Natural killer cell (primary cell): ENCODE data around the gene RSBN1L. TPM values are rescaled to one million over a fixed set of nuclear protein-coding genes. Genes with fewer than 3 reads are reported as not detected.

Source experiments
- ATAC-seq, 3 donors: fragments of 150-1000 bp in 2 of 3; fragments of 200-7000 bp in 1 of 3; cut with Tn5 transposase; 1 replicate in 1 of 3; 2 replicates in 2 of 3; pipeline ENCODE4 v1.10.0; 2021; ENCODE audit warnings: mild to moderate bottlenecking in 2 of 3, moderate library complexity in 2 of 3
- DNase-seq, 2 donors: peaks; one replicate each; pipeline versions ENCODE4 v3.0.0 to v3.0.0-alpha.2; 2013 to 2021; ENCODE audit warnings: mixed read lengths in 1 of 2
- H3K27ac ChIP-seq: one replicate; pipeline ENCODE4 v1.5.1; 2013; ENCODE audit warnings: mild to moderate bottlenecking, low read length
- H3K27me3 ChIP-seq: one replicate; pipeline ENCODE4 v1.6.1; 2013; ENCODE audit warnings: low read length; ENCODE audit not compliant: control insufficient read depth, insufficient read depth
- H3K36me3 ChIP-seq: one replicate; pipeline ENCODE4 v1.6.1; 2013; ENCODE audit warnings: low read length; ENCODE audit not compliant: control insufficient read depth, insufficient read depth
- H3K4me1 ChIP-seq: one replicate; pipeline ENCODE4 v1.6.1; 2013; ENCODE audit warnings: low read length; ENCODE audit not compliant: control insufficient read depth, insufficient read depth
- H3K4me3 ChIP-seq: one replicate; pipeline ENCODE4 v1.5.1; 2013; ENCODE audit warnings: low read length
- H3K9me3 ChIP-seq: one replicate; pipeline ENCODE4 v1.6.1; 2013; ENCODE audit warnings: low read length; ENCODE audit not compliant: control insufficient read depth, insufficient read depth
- H3K27ac Mint-ChIP-seq, 2 donors: one replicate each; pipeline ENCODE4 v1.8.0; 2022; ENCODE audit warnings: mild to moderate bottlenecking in 2 of 2, mixed read lengths in 2 of 2, moderate library complexity in 1 of 2
- H3K27me3 Mint-ChIP-seq, 2 donors: one replicate each; pipeline ENCODE4 v1.8.0; 2022; ENCODE audit warnings: low read depth in 2 of 2, mixed read lengths in 2 of 2
- H3K36me3 Mint-ChIP-seq: one replicate; pipeline ENCODE4 v1.8.0; 2022; ENCODE audit warnings: mixed read lengths
- H3K4me1 Mint-ChIP-seq, 2 donors: one replicate each; pipeline ENCODE4 v1.8.0; 2022; ENCODE audit warnings: mixed read lengths in 2 of 2
- H3K4me3 Mint-ChIP-seq: one replicate; pipeline ENCODE4 v1.8.0; 2022; ENCODE audit warnings: mild to moderate bottlenecking, moderate library complexity, mixed read lengths
- H3K9me3 Mint-ChIP-seq, 2 donors: one replicate each; pipeline ENCODE4 v1.8.0; 2022; ENCODE audit warnings: mixed read lengths in 2 of 2
- WGBS: methylation state at CpG from one replicate; pipeline ENCODE4 v1.1.7; 2013; ENCODE audit warnings: missing lambda C conversion rate; ENCODE audit not compliant: insufficient coverage; 5-methylcytosine and 5-hydroxymethylcytosine counted together
- intact Hi-C: fragments of 100-400 bp; cut with micrococcal nuclease; formaldehyde crosslinking; loops from one replicate; pipeline ENCODE4 v1.14.2; 2022
- total RNA-seq, 4 donors: library from RNA; stranded (reverse); fragments of 120-200 nt in 1 of 4; gene quantifications; one replicate each; pipeline versions ENCODE4 v1.2.3 to v1.2.4, GENCODE V29; 2013 to 2022
- TF ChIP-seq, protein P1 (sequence below): fragments of 200-600 bp; IDR thresholded peaks from one replicate; pipeline ENCODE4 v1.8.0; 2022; ENCODE audit warnings: antibody characterized with exemption

The RSBN1L gene
- total RNA-seq, 3 donors from 2014 or later (not counting 1 experiment from before 2014, with no cell fraction given), result 23.9 to 34.4 (median 33.4) TPM

- peaks cover 62 to 67% of the 10 kb centered on the region in 2 donors for H3K4me1 Mint-ChIP-seq
These were observed 1.9 kb downstream of the RSBN1L start for GRCh38 chr7:77698042-77698625.

GRCh38 chr7:77699056-77699455, 2.8 kb downstream of the RSBN1L start:
- DNase-seq, result no peak
- peak overlapping the region; percentile 96 to 97 for H3K27ac Mint-ChIP-seq
- H3K4me3 Mint-ChIP-seq, result peak overlapping the region; percentile 99
- Histone ChIP-seq H3K9me3 (no peaks in the 10 kb centered on the region), H3K36me3 (no peaks in the 10 kb centered on the region), H3K27ac (peak overlapping the region; percentile 14), H3K4me3 (no peak overlapping the region), H3K27me3 (no peaks in the 10 kb centered on the region), H3K4me1 (peaks cover 17% of the 10 kb centered on the region)
- no peaks in the 10 kb centered on the region for H3K36me3 Mint-ChIP-seq
- intact Hi-C loops, result loop anchor here (5.0 kb wide), 2 partner anchors 33 to 58 kb away; no protein-coding TSS in a partner anchor
- no peaks in the 10 kb centered on the region for H3K27me3 Mint-ChIP-seq
- H3K9me3 Mint-ChIP-seq, result no peaks in the 10 kb centered on the region
- TF ChIP-seq, protein P1, sequence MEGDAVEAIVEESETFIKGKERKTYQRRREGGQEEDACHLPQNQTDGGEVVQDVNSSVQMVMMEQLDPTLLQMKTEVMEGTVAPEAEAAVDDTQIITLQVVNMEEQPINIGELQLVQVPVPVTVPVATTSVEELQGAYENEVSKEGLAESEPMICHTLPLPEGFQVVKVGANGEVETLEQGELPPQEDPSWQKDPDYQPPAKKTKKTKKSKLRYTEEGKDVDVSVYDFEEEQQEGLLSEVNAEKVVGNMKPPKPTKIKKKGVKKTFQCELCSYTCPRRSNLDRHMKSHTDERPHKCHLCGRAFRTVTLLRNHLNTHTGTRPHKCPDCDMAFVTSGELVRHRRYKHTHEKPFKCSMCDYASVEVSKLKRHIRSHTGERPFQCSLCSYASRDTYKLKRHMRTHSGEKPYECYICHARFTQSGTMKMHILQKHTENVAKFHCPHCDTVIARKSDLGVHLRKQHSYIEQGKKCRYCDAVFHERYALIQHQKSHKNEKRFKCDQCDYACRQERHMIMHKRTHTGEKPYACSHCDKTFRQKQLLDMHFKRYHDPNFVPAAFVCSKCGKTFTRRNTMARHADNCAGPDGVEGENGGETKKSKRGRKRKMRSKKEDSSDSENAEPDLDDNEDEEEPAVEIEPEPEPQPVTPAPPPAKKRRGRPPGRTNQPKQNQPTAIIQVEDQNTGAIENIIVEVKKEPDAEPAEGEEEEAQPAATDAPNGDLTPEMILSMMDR, result no peak
- peaks cover 61 to 63% of the 10 kb centered on the region in 2 donors for H3K4me1 Mint-ChIP-seq
- 80% methylated on average over 1 of the region's 2 CpGs for WGBS
- ATAC-seq, result no peak

More at GRCh38 chr7:77698042-77698625, 1.9 kb downstream of the RSBN1L start:
- intact Hi-C loops, result loop anchor here (5.0 kb wide), 2 partner anchors 34 to 59 kb away; no protein-coding TSS in a partner anchor
- ATAC-seq (no peak), DNase-seq (no peak)
- Histone ChIP-seq H3K4me3 (peak overlapping the region; percentile 84), H3K27me3 (no peaks in the 10 kb centered on the region), H3K4me1 (peaks cover 15% of the 10 kb centered on the region), H3K27ac (peak overlapping the region; percentile 20), H3K9me3 (no peaks in the 10 kb centered on the region), H3K36me3 (no peaks in the 10 kb centered on the region)
- H3K4me3 Mint-ChIP-seq, result peak overlapping the region; percentile 99
- peak overlapping the region; percentile 96 to 97 for H3K27ac Mint-ChIP-seq
- TF ChIP-seq, protein P1, result no peak
- no peaks in the 10 kb centered on the region for H3K27me3 Mint-ChIP-seq
- no peaks in the 10 kb centered on the region for H3K9me3 Mint-ChIP-seq
- H3K36me3 Mint-ChIP-seq, result no peaks in the 10 kb centered on the region

DNA sequence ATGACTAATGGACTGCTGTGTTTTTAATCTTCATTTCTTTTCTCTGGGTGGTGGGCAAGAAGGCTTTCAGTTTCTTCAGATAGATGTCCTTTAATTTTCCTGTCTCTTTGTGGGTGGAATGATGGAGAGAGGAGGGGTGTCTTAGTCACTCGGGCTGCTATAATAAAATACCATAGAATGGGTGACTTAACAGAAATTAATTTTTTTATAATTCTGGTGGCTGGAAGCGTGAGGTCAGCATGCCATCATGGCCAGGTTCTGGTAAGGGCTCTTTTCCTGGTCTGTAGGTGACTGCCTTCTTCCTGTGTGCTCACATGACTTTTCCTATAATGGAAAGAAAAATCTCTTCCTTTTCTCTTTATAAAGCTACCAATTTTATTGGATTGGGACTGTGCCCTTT, 6.3 kb downstream of the RSBN1L start:
- TF ChIP-seq, protein P1, result no peak
- ATAC-seq, result no peak
- Histone ChIP-seq H3K27me3 (no peaks in the 10 kb centered on the region), H3K27ac (no peak overlapping the region), H3K4me3 (no peak overlapping the region), H3K4me1 (peaks cover 6% of the 10 kb centered on the region), H3K9me3 (no peaks in the 10 kb centered on the region), H3K36me3 (peaks cover 4% of the 10 kb centered on the region)
- H3K9me3 Mint-ChIP-seq, result no peaks in the 10 kb centered on the region
- WGBS, result 57% methylated on average over 2 of the region's 2 CpGs
- peaks cover 53% of the 10 kb centered on the region in 2 donors for H3K4me1 Mint-ChIP-seq
- H3K4me3 Mint-ChIP-seq, result peak overlapping the region; percentile 4
- H3K36me3 Mint-ChIP-seq, result no peaks in the 10 kb centered on the region
- intact Hi-C loops, result no loop called here
- DNase-seq, result no peak
- peak overlapping the region; percentile 12 to 57 for H3K27ac Mint-ChIP-seq
- H3K27me3 Mint-ChIP-seq, result no peaks in the 10 kb centered on the region
